OCI-LY1 (cell line): ENCODE data around the gene WNT9B.

Experiments
- H2AFZ ChIP-seq: fragments of 200-600 bp; sonication (generic), shearing (Covaris generic); 2 replicates; pipeline ENCODE4 v1.6.0; 2014; ENCODE audit warnings: antibody characterized with exemption, mild to moderate bottlenecking, low read length
- H3F3A ChIP-seq: fragments of 200-600 bp; sonication (generic), shearing (Covaris generic); 2 replicates; pipeline ENCODE4 v1.6.0; 2014; ENCODE audit warnings: mild to moderate bottlenecking, antibody characterized with exemption, low read length, moderate library complexity; ENCODE audit not compliant: insufficient read depth
- H3K27ac ChIP-seq: fragments of 200-600 bp; sonication (generic); 2 replicates; pipeline ENCODE4 v1.5.1; 2014; ENCODE audit warnings: low read length, mixed run types, mild to moderate bottlenecking, low read depth; ENCODE audit not compliant: poor library complexity, severe bottlenecking
- H3K27me3 ChIP-seq: fragments of 200-600 bp; sonication (generic); 2 replicates; pipeline ENCODE4 v1.6.0; 2014; ENCODE audit warnings: antibody characterized with exemption, mild to moderate bottlenecking, low read length, moderate library complexity; ENCODE audit not compliant: insufficient read depth
- H3K36me3 ChIP-seq: fragments of 200-600 bp; sonication (generic); 2 replicates; pipeline ENCODE4 v1.6.1; 2014; ENCODE audit warnings: mild to moderate bottlenecking, antibody characterized with exemption, low read length, moderate library complexity, mixed read lengths; ENCODE audit not compliant: insufficient read depth
- H3K4me1 ChIP-seq: fragments of 200-600 bp; sonication (generic); 2 replicates; pipeline ENCODE4 v1.5.1; 2014; ENCODE audit warnings: mild to moderate bottlenecking, low read length, moderate library complexity; ENCODE audit not compliant: insufficient read depth, severe bottlenecking
- H3K4me2 ChIP-seq: fragments of 200-600 bp; sonication (generic), shearing (Covaris generic); 2 replicates; pipeline ENCODE4 v1.6.1; 2014; ENCODE audit warnings: low read length
- H3K4me3 ChIP-seq: fragments of 200-600 bp; sonication (generic); 2 replicates; pipeline ENCODE4 v1.5.1; 2014; ENCODE audit warnings: low read length, low read depth, mild to moderate bottlenecking, mixed read lengths; ENCODE audit not compliant: poor library complexity, severe bottlenecking
- H3K79me2 ChIP-seq: fragments of 200-600 bp; shearing (Covaris generic); 2 replicates; pipeline ENCODE4 v1.6.1; 2016; ENCODE audit warnings: mixed run types, low read length, mixed read lengths; ENCODE audit not compliant: insufficient read depth
- H3K9ac ChIP-seq: fragments of 200-600 bp; sonication (generic), shearing (Covaris generic); 2 replicates; pipeline ENCODE4 v1.6.1; 2014; ENCODE audit warnings: mild to moderate bottlenecking, low read length, mixed read lengths
- H3K9me2 ChIP-seq: fragments of 200-600 bp; sonication (generic), shearing (Covaris generic); 2 replicates; pipeline ENCODE4 v1.6.1; 2014; ENCODE audit warnings: low read depth, mild to moderate bottlenecking, low read length, mixed read lengths
- H3K9me3 ChIP-seq: fragments of 200-600 bp; shearing (Covaris generic); 2 replicates; pipeline ENCODE4 v1.6.1; 2014; ENCODE audit warnings: low read length, mixed read lengths
- H4K20me1 ChIP-seq: fragments of 200-600 bp; sonication (generic), shearing (Covaris generic); 2 replicates; pipeline ENCODE4 v1.6.0; 2016; ENCODE audit warnings: mild to moderate bottlenecking, low read length; ENCODE audit not compliant: insufficient read depth
- EZH2 ChIP-seq: fragments of 200-600 bp; sonication (generic), shearing (Covaris generic); IDR thresholded peaks from 2 replicates; pipeline ENCODE4 v1.8.0; 2017; ENCODE audit warnings: borderline replicate concordance, mixed run types, mild to moderate bottlenecking, antibody characterized with exemption, low read length, moderate library complexity, mixed read lengths
- TF ChIP-seq, protein P1 (sequence below): fragments of 200-600 bp; sonication (generic), shearing (Covaris generic); IDR thresholded peaks from 2 replicates; pipeline ENCODE4 v1.5.1; 2017; ENCODE audit warnings: mild to moderate bottlenecking, antibody characterized with exemption, low read length, moderate library complexity, mixed read lengths

The WNT9B gene

GRCh38 chr17:46896991-46897390 is 45.6 kb downstream of the WNT9B start:
- H3K9me3 ChIP-seq, result no peaks in the 10 kb centered on the region
- H3K27ac ChIP-seq, result no peak overlapping the region
- H3K4me2 ChIP-seq, result no peak overlapping the region
- H4K20me1 ChIP-seq, result no peaks in the 10 kb centered on the region
- H3K9me2 ChIP-seq, result no peaks in the 10 kb centered on the region
- H3K79me2 ChIP-seq, result no peaks in the 10 kb centered on the region
- H3K4me3 ChIP-seq, result no peak overlapping the region
- TF ChIP-seq EZH2, result no peak
- TF ChIP-seq, protein P1, sequence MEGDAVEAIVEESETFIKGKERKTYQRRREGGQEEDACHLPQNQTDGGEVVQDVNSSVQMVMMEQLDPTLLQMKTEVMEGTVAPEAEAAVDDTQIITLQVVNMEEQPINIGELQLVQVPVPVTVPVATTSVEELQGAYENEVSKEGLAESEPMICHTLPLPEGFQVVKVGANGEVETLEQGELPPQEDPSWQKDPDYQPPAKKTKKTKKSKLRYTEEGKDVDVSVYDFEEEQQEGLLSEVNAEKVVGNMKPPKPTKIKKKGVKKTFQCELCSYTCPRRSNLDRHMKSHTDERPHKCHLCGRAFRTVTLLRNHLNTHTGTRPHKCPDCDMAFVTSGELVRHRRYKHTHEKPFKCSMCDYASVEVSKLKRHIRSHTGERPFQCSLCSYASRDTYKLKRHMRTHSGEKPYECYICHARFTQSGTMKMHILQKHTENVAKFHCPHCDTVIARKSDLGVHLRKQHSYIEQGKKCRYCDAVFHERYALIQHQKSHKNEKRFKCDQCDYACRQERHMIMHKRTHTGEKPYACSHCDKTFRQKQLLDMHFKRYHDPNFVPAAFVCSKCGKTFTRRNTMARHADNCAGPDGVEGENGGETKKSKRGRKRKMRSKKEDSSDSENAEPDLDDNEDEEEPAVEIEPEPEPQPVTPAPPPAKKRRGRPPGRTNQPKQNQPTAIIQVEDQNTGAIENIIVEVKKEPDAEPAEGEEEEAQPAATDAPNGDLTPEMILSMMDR, result no peak
- H3K27me3 ChIP-seq, result no peaks in the 10 kb centered on the region; the same call in 1 of the 2 replicates
- no peaks in the 10 kb centered on the region for H3F3A ChIP-seq
- H3K36me3 ChIP-seq, result no peaks in the 10 kb centered on the region
- H3K4me1 ChIP-seq, result no peaks in the 10 kb centered on the region
- no peak overlapping the region for H2AFZ ChIP-seq
- no peak overlapping the region for H3K9ac ChIP-seq

- Histone ChIP-seq H3F3A (no peaks in the 10 kb centered on the region), H3K4me1 (no peaks in the 10 kb centered on the region), H3K4me2 (no peak overlapping the region), H4K20me1 (no peaks in the 10 kb centered on the region), H3K27me3 (no peaks in the 10 kb centered on the region; the same call in 1 of the 2 replicates), H3K79me2 (no peaks in the 10 kb centered on the region), H3K9me2 (no peaks in the 10 kb centered on the region), H2AFZ (no peak overlapping the region), H3K9me3 (no peaks in the 10 kb centered on the region), H3K4me3 (no peak overlapping the region), H3K9ac (no peak overlapping the region), H3K36me3 (no peaks in the 10 kb centered on the region), H3K27ac (no peak overlapping the region)
- TF ChIP-seq EZH2, result no peak
- TF ChIP-seq, protein P1, result no peak
Measured at GRCh38 chr17:46898364-46898763, 47.0 kb downstream of the WNT9B start.

GRCh38 chr17:46898860-46899259 is 47.5 kb downstream of the WNT9B start:
- H2AFZ ChIP-seq, result no peak overlapping the region
- TF ChIP-seq EZH2, result no peak
- TF ChIP-seq, protein P1, result no peak
- no peaks in the 10 kb centered on the region for H4K20me1 ChIP-seq
- H3K27me3 ChIP-seq, result no peaks in the 10 kb centered on the region; the same call in 1 of the 2 replicates
- no peaks in the 10 kb centered on the region for H3K79me2 ChIP-seq
- no peak overlapping the region for H3K4me2 ChIP-seq
- H3K9me2 ChIP-seq, result no peaks in the 10 kb centered on the region
- no peak overlapping the region for H3K4me3 ChIP-seq
- no peaks in the 10 kb centered on the region for H3K9me3 ChIP-seq
- H3K36me3 ChIP-seq, result no peaks in the 10 kb centered on the region
- no peak overlapping the region for H3K27ac ChIP-seq
- no peaks in the 10 kb centered on the region for H3K4me1 ChIP-seq
- no peak overlapping the region for H3K9ac ChIP-seq
- H3F3A ChIP-seq, result no peaks in the 10 kb centered on the region
